ENCODE results near the gene ARHGAP18. TPM values are rescaled to one million over a fixed set of nuclear protein-coding genes. Genes with fewer than 3 reads are reported as not detected.
A peak's percentile ranks its signal among the peaks of the same experiment; 100 is the strongest.

The ARHGAP18 gene
- total and polyA plus RNA-seq, 2 of the 13 experiments (the other 11 are each of a cell fraction or from before 2014, with no cell fraction given), result 58.2 to 115 TPM

DNA sequence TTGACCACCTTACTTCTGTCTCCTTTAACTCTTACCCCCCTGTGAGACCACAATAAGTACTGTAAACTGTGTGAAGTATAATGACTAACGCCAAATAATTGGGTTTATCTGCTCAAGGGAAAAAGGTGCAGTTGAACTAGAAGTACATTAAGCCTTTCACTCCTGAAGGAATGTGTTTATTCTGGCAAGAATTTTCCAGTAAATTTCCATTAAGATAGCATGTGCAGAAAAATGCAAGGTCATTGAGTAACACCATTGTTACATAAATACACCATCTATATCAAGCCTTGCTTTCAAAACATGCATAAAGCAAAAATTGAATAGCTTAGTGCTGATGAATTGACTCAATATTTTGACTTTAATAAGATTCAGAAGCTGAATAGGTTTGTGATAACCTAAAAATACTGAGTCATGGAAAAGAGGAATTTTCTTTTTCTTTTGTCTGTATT, 65.4 kb downstream of the ARHGAP18 start (continued):
- TF ChIP-seq, protein P1, sequence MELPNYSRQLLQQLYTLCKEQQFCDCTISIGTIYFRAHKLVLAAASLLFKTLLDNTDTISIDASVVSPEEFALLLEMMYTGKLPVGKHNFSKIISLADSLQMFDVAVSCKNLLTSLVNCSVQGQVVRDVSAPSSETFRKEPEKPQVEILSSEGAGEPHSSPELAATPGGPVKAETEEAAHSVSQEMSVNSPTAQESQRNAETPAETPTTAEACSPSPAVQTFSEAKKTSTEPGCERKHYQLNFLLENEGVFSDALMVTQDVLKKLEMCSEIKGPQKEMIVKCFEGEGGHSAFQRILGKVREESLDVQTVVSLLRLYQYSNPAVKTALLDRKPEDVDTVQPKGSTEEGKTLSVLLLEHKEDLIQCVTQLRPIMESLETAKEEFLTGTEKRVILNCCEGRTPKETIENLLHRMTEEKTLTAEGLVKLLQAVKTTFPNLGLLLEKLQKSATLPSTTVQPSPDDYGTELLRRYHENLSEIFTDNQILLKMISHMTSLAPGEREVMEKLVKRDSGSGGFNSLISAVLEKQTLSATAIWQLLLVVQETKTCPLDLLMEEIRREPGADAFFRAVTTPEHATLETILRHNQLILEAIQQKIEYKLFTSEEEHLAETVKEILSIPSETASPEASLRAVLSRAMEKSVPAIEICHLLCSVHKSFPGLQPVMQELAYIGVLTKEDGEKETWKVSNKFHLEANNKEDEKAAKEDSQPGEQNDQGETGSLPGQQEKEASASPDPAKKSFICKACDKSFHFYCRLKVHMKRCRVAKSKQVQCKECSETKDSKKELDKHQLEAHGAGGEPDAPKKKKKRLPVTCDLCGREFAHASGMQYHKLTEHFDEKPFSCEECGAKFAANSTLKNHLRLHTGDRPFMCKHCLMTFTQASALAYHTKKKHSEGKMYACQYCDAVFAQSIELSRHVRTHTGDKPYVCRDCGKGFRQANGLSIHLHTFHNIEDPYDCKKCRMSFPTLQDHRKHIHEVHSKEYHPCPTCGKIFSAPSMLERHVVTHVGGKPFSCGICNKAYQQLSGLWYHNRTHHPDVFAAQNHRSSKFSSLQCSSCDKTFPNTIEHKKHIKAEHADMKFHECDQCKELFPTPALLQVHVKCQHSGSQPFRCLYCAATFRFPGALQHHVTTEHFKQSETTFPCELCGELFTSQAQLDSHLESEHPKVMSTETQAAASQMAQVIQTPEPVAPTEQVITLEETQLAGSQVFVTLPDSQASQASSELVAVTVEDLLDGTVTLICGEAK (IDR thresholded peaks at IDR 0.05), result no peak
- TF ChIP-seq, protein P1 (CRISPR knock-in tag; IDR thresholded peaks at IDR 0.05), result no peak
- TF ChIP-seq, protein P2, sequence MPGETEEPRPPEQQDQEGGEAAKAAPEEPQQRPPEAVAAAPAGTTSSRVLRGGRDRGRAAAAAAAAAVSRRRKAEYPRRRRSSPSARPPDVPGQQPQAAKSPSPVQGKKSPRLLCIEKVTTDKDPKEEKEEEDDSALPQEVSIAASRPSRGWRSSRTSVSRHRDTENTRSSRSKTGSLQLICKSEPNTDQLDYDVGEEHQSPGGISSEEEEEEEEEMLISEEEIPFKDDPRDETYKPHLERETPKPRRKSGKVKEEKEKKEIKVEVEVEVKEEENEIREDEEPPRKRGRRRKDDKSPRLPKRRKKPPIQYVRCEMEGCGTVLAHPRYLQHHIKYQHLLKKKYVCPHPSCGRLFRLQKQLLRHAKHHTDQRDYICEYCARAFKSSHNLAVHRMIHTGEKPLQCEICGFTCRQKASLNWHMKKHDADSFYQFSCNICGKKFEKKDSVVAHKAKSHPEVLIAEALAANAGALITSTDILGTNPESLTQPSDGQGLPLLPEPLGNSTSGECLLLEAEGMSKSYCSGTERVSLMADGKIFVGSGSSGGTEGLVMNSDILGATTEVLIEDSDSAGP (CRISPR knock-in tag; IDR thresholded peaks at IDR 0.05; ENCODE audit: borderline replicate concordance), result no peak
- TF ChIP-seq ZKSCAN5 (CRISPR knock-in tag; IDR thresholded peaks at IDR 0.05) (no peak), SP2 (CRISPR knock-in tag; IDR thresholded peaks at IDR 0.05) (no peak), FOXP1 (IDR thresholded peaks at IDR 0.05) (no peak), FOXP1 (CRISPR knock-in tag; IDR thresholded peaks at IDR 0.05) (peak; percentile 74), SAP130 (CRISPR knock-in tag; IDR thresholded peaks at IDR 0.05; ENCODE audit: low read depth) (peak; percentile 65), NR2C2 (CRISPR knock-in tag; IDR thresholded peaks at IDR 0.05; ENCODE audit: borderline replicate concordance) (no peak), KDM6A (CRISPR knock-in tag; IDR thresholded peaks at IDR 0.05; ENCODE audit: low read depth) (no peak), ZNF644 (CRISPR knock-in tag; IDR thresholded peaks at IDR 0.05; ENCODE audit: low read depth) (peak; percentile 52; the same call in 1 of the 2 replicates), RXRA (CRISPR knock-in tag; IDR thresholded peaks at IDR 0.05) (no peak), ZNF496 (CRISPR knock-in tag; IDR thresholded peaks at IDR 0.05; ENCODE audit: insufficient replicate concordance) (no peak), NFRKB (IDR thresholded peaks at IDR 0.05) (no peak)
- TF ChIP-seq, protein P3, sequence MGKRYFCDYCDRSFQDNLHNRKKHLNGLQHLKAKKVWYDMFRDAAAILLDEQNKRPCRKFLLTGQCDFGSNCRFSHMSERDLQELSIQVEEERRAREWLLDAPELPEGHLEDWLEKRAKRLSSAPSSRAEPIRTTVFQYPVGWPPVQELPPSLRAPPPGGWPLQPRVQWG (CRISPR knock-in tag; IDR thresholded peaks at IDR 0.05; ENCODE audit: borderline replicate concordance, low read depth), result no peak
- TF ChIP-seq, protein P4, sequence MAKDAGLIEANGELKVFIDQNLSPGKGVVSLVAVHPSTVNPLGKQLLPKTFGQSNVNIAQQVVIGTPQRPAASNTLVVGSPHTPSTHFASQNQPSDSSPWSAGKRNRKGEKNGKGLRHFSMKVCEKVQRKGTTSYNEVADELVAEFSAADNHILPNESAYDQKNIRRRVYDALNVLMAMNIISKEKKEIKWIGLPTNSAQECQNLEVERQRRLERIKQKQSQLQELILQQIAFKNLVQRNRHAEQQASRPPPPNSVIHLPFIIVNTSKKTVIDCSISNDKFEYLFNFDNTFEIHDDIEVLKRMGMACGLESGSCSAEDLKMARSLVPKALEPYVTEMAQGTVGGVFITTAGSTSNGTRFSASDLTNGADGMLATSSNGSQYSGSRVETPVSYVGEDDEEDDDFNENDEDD (CRISPR knock-in tag; IDR thresholded peaks at IDR 0.05; ENCODE audit: borderline replicate concordance), result no peak
- TF ChIP-seq, protein P5, sequence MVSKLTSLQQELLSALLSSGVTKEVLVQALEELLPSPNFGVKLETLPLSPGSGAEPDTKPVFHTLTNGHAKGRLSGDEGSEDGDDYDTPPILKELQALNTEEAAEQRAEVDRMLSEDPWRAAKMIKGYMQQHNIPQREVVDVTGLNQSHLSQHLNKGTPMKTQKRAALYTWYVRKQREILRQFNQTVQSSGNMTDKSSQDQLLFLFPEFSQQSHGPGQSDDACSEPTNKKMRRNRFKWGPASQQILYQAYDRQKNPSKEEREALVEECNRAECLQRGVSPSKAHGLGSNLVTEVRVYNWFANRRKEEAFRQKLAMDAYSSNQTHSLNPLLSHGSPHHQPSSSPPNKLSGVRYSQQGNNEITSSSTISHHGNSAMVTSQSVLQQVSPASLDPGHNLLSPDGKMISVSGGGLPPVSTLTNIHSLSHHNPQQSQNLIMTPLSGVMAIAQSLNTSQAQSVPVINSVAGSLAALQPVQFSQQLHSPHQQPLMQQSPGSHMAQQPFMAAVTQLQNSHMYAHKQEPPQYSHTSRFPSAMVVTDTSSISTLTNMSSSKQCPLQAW (CRISPR knock-in tag; IDR thresholded peaks at IDR 0.05), result no peak
